K562 (cell line): Measurements from ENCODE around the gene ITGA2B. TPM values are rescaled to one million over a fixed set of nuclear protein-coding genes. Genes with fewer than 3 reads are reported as not detected.
A peak's percentile ranks its signal among the peaks of the same experiment; 100 is the strongest.

Source experiments
- CREB1 ChIP-seq, 2 experiments: sonication (generic) in 1 of 2; formaldehyde crosslinking in 1 of 2; IDR thresholded peaks; 2 replicates each; pipeline versions ENCODE4 v1.6.1 to v1.8.0; 2012 to 2022; ENCODE audit warnings: inconsistent platforms in 1 of 2, mild to moderate bottlenecking in 1 of 2, missing genetic modification reagents in 1 of 2, moderate library complexity in 1 of 2
- ELF1 ChIP-seq: fragments of 200-800 bp; sonication (Bioruptor generic); IDR thresholded peaks from 2 replicates; pipeline ENCODE4 v1.6.1; 2016; ENCODE audit warnings: missing genetic modification characterization, missing compliant biosample characterization
- FOXP1 ChIP-seq: sonication (generic); formaldehyde crosslinking; IDR thresholded peaks from 2 replicates; pipeline ENCODE4 v1.8.0; 2022; ENCODE audit warnings: mild to moderate bottlenecking, missing genetic modification reagents
- GABPB2 ChIP-seq: fragments of 250-450 bp; sonication (Bioruptor Pico); conservative IDR thresholded peaks from 2 replicates; pipeline ENCODE4 v1.5.1; 2021; ENCODE audit warnings: mild to moderate bottlenecking
- GATAD2A ChIP-seq: fragments of 450-650 bp; IDR thresholded peaks from 2 replicates; pipeline ENCODE4 v1.6.1; 2017
- HNRNPLL ChIP-seq: fragments of 200-400 bp; formaldehyde crosslinking; IDR thresholded peaks from 2 replicates; pipeline ENCODE4 v1.6.1; 2017; ENCODE audit warnings: low read length, low read depth, mild to moderate bottlenecking; ENCODE audit not compliant: poor library complexity, severe bottlenecking
- KAT8 ChIP-seq: fragments of 450-650 bp; IDR thresholded peaks from 2 replicates; pipeline ENCODE4 v1.6.1; 2016; ENCODE audit warnings: low read depth, mild to moderate bottlenecking
- L3MBTL2 ChIP-seq: fragments of 450-650 bp; IDR thresholded peaks from 2 replicates; pipeline ENCODE4 v1.6.1; 2016; ENCODE audit warnings: mild to moderate bottlenecking, moderate library complexity
- MCM3 ChIP-seq: fragments of 450-650 bp; IDR thresholded peaks from 2 replicates; pipeline ENCODE4 v1.6.1; 2016
- MLLT1 ChIP-seq, 2 experiments: fragments of 450-650 bp; IDR thresholded peaks; 2 replicates each; pipeline ENCODE4 v1.6.1; 2016
- PHB ChIP-seq: fragments of 250-450 bp; sonication (Bioruptor Pico); IDR thresholded peaks from 2 replicates; pipeline ENCODE4 v1.5.0; 2021
- POLR2AphosphoS5 ChIP-seq: IDR thresholded peaks from 2 replicates; pipeline ENCODE4 v1.6.1; 2011; ENCODE audit warnings: mild to moderate bottlenecking, low read depth, low read length, moderate library complexity; ENCODE audit not compliant: control insufficient read depth, insufficient read depth
- POLR2B ChIP-seq: fragments of 450-650 bp; IDR thresholded peaks from 2 replicates; pipeline ENCODE4 v1.6.1; 2018; ENCODE audit warnings: low read depth; ENCODE audit not compliant: partially characterized antibody
- SNAPC5 ChIP-seq: fragments of 250-450 bp; sonication (Bioruptor Pico); IDR thresholded peaks from 2 replicates; pipeline ENCODE4 v1.8.0; 2021; ENCODE audit warnings: moderate library complexity, mild to moderate bottlenecking, inconsistent platforms
- UBTF ChIP-seq, 2 experiments: IDR thresholded peaks; 2 replicates each; pipeline ENCODE4 v1.6.1; 2012; ENCODE audit warnings: improper control_type of control experiment in 2 of 2, low read depth in 2 of 2, low read length in 2 of 2, borderline replicate concordance in 1 of 2
- ZNF212 ChIP-seq: fragments of 450-650 bp; formaldehyde crosslinking; IDR thresholded peaks from 2 replicates; pipeline ENCODE4 v1.4.0; 2020; ENCODE audit warnings: mild to moderate bottlenecking
- ZNF384 ChIP-seq: IDR thresholded peaks from 2 replicates; pipeline ENCODE4 v1.6.1; 2012; ENCODE audit warnings: low read depth, low read length, improper control_type of control experiment
- ZNF445 ChIP-seq: fragments of 250-450 bp; sonication (Bioruptor Pico); IDR thresholded peaks from 2 replicates; pipeline ENCODE4 v1.4.0; 2020; ENCODE audit warnings: low read depth, mild to moderate bottlenecking, moderate library complexity
- ZNF584 ChIP-seq: fragments of 200-800 bp; sonication (Bioruptor generic); IDR thresholded peaks from 2 replicates; pipeline ENCODE4 v1.6.1; 2016; ENCODE audit warnings: low read depth, mild to moderate bottlenecking, missing genetic modification characterization, missing compliant biosample characterization
- ZNF780A ChIP-seq: fragments of 250-450 bp; sonication (Bioruptor Pico); IDR thresholded peaks from 2 replicates; pipeline ENCODE4 v1.5.0; 2021; ENCODE audit warnings: mild to moderate bottlenecking
- polyA plus RNA-seq, 8 experiments: library from polyadenylated mRNA; depleted of rRNA in 4 of 8; stranded (reverse) in 5 of 8; unstranded in 3 of 8; fragments of >200 nt; fragmentation: Nextera tagmentation in 2 of 8; fragmentation: Illumina TruSeq in 1 of 8; extraction: Ambion mirVana in 2 of 8; extraction: Trizol in 1 of 8; gene quantifications; 2 replicates each; pipeline versions ENCODE4 v1.2.1 to v1.2.3, GENCODE V29; 2011 to 2014; ENCODE audit warnings: inconsistent platforms in 1 of 8, missing spikeins in 1 of 8
- total RNA-seq, 7 experiments: library from RNA; depleted of rRNA in 6 of 7; stranded (reverse); fragments of >200 nt in 6 of 7; fragmentation: Illumina TruSeq in 2 of 7; extraction: Trizol in 2 of 7; gene quantifications; 2 replicates each; pipeline versions ENCODE4 v1.2.1 to v1.2.3, GENCODE V29; 2011 to 2021; ENCODE audit warnings: low replicate concordance in 1 of 7
- TF ChIP-seq, protein P1 (sequence below): fragments of 250-450 bp; sonication (Bioruptor Pico); IDR thresholded peaks from 2 replicates; pipeline ENCODE4 v1.4.0; 2020; ENCODE audit warnings: mild to moderate bottlenecking, moderate library complexity
- TF ChIP-seq, protein P2 (sequence below): sonication (generic); formaldehyde crosslinking; IDR thresholded peaks from 2 replicates; pipeline ENCODE4 v1.8.0; 2022; ENCODE audit warnings: missing genetic modification reagents, mild to moderate bottlenecking, borderline replicate concordance

Gene ITGA2B
- total and polyA plus RNA-seq, 9 of the 15 experiments (the other 6 are each of a cell fraction or from before 2014, with no cell fraction given), result 1.1 to 26.4 (median 5.6) TPM

DNA sequence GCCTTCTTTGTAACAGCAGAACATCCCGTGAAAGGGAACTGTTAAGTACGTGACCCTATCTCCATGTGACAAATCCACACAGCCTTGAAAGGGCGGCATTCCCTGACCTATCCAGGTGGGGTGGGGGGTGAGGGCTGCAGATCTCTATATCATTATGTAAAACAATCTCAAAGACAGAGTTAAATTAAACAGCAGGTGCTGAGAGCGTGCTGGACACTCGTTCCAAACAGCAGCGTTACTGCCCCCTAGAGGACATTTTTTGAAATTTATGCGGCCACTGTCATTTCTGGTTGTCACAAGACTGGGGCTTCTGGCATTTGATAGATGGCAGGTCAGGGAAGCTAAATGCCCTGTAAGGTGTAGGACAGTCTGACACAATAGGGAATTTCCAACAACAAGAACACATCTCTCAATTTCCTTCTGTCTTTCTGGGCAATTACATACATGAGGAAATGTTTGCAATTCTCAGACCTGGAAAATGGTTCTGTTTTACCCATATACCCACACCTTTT, 58.1 kb downstream of the ITGA2B start (continued):
- TF ChIP-seq PHB (CRISPR knock-in tag) (no peak), ZNF384 (0 out of 2 replicates have a peak, but pooled peaks have one; percentile 11), UBTF (IDR thresholded peaks at IDR 0.05; ENCODE audit: borderline replicate concordance in 1 of 2, low read depth in 2 of 2, low read length in 2 of 2) (no peak), MCM3 (no peak), SNAPC5 (CRISPR knock-in tag) (no peak), FOXP1 (CRISPR knock-in tag) (peak; percentile 30; the same call in 1 of the 2 replicates), L3MBTL2 (peak; percentile 73), MLLT1 (IDR thresholded peaks at IDR 0.05) (no peak), GATAD2A (no peak), ZNF445 (no peak), HNRNPLL (no peak), ELF1 (no peak), POLR2B (no peak), GABPB2 (CRISPR knock-in tag) (no peak), ZNF212 (no peak), ZNF780A (no peak), CREB1 (IDR thresholded peaks at IDR 0.05) (no peak), CREB1 (CRISPR knock-in tag; IDR thresholded peaks at IDR 0.05) (no peak), POLR2AphosphoS5 (no peak), ZNF584 (CRISPR knock-in tag) (no peak), KAT8 (no peak)
- TF ChIP-seq, protein P1, sequence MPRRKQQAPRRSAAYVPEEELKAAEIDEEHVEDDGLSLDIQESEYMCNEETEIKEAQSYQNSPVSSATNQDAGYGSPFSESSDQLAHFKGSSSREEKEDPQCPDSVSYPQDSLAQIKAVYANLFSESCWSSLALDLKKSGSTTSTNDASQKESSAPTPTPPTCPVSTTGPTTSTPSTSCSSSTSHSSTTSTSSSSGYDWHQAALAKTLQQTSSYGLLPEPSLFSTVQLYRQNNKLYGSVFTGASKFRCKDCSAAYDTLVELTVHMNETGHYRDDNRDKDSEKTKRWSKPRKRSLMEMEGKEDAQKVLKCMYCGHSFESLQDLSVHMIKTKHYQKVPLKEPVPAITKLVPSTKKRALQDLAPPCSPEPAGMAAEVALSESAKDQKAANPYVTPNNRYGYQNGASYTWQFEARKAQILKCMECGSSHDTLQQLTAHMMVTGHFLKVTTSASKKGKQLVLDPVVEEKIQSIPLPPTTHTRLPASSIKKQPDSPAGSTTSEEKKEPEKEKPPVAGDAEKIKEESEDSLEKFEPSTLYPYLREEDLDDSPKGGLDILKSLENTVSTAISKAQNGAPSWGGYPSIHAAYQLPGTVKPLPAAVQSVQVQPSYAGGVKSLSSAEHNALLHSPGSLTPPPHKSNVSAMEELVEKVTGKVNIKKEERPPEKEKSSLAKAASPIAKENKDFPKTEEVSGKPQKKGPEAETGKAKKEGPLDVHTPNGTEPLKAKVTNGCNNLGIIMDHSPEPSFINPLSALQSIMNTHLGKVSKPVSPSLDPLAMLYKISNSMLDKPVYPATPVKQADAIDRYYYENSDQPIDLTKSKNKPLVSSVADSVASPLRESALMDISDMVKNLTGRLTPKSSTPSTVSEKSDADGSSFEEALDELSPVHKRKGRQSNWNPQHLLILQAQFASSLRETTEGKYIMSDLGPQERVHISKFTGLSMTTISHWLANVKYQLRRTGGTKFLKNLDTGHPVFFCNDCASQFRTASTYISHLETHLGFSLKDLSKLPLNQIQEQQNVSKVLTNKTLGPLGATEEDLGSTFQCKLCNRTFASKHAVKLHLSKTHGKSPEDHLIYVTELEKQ (CRISPR knock-in tag), result no peak
- TF ChIP-seq, protein P2, sequence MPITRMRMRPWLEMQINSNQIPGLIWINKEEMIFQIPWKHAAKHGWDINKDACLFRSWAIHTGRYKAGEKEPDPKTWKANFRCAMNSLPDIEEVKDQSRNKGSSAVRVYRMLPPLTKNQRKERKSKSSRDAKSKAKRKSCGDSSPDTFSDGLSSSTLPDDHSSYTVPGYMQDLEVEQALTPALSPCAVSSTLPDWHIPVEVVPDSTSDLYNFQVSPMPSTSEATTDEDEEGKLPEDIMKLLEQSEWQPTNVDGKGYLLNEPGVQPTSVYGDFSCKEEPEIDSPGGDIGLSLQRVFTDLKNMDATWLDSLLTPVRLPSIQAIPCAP (CRISPR knock-in tag), result no peak
